Body of pancreas (tissue), 4 donors: ENCODE data around the gene VEZF1. TPM values are rescaled to one million over a fixed set of nuclear protein-coding genes. Genes with fewer than 3 reads are reported as not detected.
A peak's percentile ranks its signal among the peaks of the same experiment; 100 is the strongest.

Experiments
- ATAC-seq: fragments of 150-250 bp; one replicate; pipeline ENCODE4 v1.9.1; 2016
- DNase-seq, 4 donors: peaks; one replicate each; pipeline ENCODE4 v3.0.0-alpha.2; 2019
- H3K27ac ChIP-seq, 4 donors: fragments of 200-600 bp; sonication (generic); 1 replicate in 3 of 4; 2 replicates in 1 of 4; pipeline versions ENCODE4 v1.5.1 to v1.6.1; 2016 to 2019; ENCODE audit warnings: mild to moderate bottlenecking in 1 of 4, mixed read lengths in 1 of 4, moderate library complexity in 1 of 4
- H3K27me3 ChIP-seq, 2 donors: fragments of 200-600 bp; sonication (generic); one replicate each; pipeline ENCODE4 v1.6.0; 2016; ENCODE audit warnings: mild to moderate bottlenecking in 1 of 2
- H3K36me3 ChIP-seq, 2 donors: fragments of 200-600 bp; sonication (generic); replicated peaks in 1 of 2; 2 replicates each; pipeline ENCODE4 v1.5.1; 2016; ENCODE audit warnings: low read depth in 2 of 2; ENCODE audit not compliant: insufficient read depth in 1 of 2
- H3K4me1 ChIP-seq: fragments of 200-600 bp; sonication (generic); one replicate; pipeline ENCODE4 v1.6.0; 2016
- H3K4me3 ChIP-seq, 2 donors: fragments of 200-600 bp; sonication (generic); 1 replicate in 1 of 2; 2 replicates in 1 of 2; pipeline ENCODE4 v1.5.1; 2016 to 2019
- H3K9me3 ChIP-seq, 3 donors: fragments of 200-600 bp; sonication (generic); 1 replicate in 2 of 3; 2 replicates in 1 of 3; pipeline ENCODE4 v1.5.1; 2016
- POLR2A ChIP-seq, 3 donors: fragments of 450-650 bp; IDR thresholded peaks; one replicate each; pipeline ENCODE4 v1.6.1; 2016; ENCODE audit warnings: antibody characterized with exemption in 3 of 3, mild to moderate bottlenecking in 2 of 3
- WGBS, 2 donors: methylation state at CpG; one replicate each; pipeline ENCODE4 v1.1.5; 2017; 5-methylcytosine and 5-hydroxymethylcytosine counted together
- intact Hi-C: fragments of 100-400 bp; cut with DNase I; formaldehyde crosslinking; loops from one replicate; pipeline ENCODE4 v1.15.1; 2023
- total RNA-seq, 2 donors: library from RNA; depleted of rRNA; stranded (reverse); fragments of >200 nt; gene quantifications; one replicate each; pipeline ENCODE4 v1.1.0, GENCODE V29; 2016
- TF ChIP-seq, protein P1 (sequence below), 7 experiments: fragments of 450-650 bp in 4 of 7; fragments of 200-600 bp in 3 of 7; sonication (generic) in 3 of 7; IDR thresholded peaks; one replicate each; pipeline ENCODE4 v1.5.1; 2016 to 2019; ENCODE audit warnings: antibody characterized with exemption in 7 of 7

VEZF1 gene
- total RNA-seq, 2 donors from 2014 or later = 14.5 to 39.4 TPM

DNA sequence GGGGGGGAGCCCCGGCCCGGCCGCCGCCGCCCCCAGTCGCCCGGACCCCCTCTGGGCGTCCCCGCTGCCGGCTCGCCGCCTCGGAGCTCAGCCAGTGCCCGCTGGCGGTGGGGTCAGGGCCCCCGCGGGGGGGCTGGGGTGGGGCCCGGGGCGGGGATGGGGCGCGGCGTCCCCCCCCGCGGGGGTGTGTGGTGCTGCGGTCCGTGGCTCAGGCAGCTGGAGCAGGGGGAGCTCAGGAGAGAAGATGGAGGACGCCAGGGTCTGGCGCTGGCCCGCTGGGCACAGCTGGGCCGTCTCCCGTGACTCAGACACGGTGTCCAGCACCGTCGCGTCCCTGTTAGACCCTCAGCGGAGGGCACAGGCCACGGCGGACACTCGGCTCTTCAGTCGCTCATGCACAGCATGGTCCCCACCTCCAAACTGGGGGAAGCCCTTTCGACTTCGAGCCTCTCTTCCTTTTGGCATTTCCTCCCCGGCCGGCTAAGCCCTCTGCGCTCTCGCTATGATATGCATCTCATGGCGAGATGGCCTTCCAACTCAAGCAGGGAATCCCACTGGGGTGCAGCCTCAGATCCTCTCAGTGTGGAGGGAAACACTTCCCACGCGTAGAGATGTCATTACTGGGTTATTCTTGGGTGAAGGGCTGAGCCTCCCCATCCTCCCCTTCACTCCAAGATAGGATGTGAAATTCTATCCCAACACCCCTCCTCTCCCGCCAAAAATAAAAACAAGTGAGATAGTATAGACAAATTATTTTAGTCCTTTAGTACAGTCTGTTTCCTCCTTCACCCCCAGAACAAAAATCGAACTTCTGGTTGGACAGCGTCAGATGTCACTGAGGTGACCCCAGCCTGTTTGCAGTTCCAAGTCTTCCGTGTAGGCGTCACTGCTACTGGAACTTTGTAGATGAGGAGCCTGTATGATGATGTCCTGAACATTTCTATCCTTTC, 522 bp upstream of the VEZF1 start:
- Histone ChIP-seq H3K4me1 (peaks cover 48% of the 10 kb centered on the region), H3K36me3 (no peaks in the 10 kb centered on the region), H3K4me3 (peak overlapping the region; percentile 49 to 60), H3K9me3 (no peaks in the 10 kb centered on the region), H3K27me3 (no peaks in the 10 kb centered on the region), H3K27ac (peak overlapping the region; percentile 94 to 99 (median 96))
- ATAC-seq = peak; percentile 84
- TF ChIP-seq, protein P1, sequence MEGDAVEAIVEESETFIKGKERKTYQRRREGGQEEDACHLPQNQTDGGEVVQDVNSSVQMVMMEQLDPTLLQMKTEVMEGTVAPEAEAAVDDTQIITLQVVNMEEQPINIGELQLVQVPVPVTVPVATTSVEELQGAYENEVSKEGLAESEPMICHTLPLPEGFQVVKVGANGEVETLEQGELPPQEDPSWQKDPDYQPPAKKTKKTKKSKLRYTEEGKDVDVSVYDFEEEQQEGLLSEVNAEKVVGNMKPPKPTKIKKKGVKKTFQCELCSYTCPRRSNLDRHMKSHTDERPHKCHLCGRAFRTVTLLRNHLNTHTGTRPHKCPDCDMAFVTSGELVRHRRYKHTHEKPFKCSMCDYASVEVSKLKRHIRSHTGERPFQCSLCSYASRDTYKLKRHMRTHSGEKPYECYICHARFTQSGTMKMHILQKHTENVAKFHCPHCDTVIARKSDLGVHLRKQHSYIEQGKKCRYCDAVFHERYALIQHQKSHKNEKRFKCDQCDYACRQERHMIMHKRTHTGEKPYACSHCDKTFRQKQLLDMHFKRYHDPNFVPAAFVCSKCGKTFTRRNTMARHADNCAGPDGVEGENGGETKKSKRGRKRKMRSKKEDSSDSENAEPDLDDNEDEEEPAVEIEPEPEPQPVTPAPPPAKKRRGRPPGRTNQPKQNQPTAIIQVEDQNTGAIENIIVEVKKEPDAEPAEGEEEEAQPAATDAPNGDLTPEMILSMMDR (IDR thresholded peaks at IDR 0.05) = no peak
- peak; percentile 40 to 84 (median 75) for TF ChIP-seq POLR2A (IDR thresholded peaks at IDR 0.05)
- peak; percentile 74 to 76 (median 75) for DNase-seq
- intact Hi-C loops = no loop called here
- WGBS, 2 donors = 0 to 1% methylated on average over 25 to 28 of the region's 54 CpGs

DNA sequence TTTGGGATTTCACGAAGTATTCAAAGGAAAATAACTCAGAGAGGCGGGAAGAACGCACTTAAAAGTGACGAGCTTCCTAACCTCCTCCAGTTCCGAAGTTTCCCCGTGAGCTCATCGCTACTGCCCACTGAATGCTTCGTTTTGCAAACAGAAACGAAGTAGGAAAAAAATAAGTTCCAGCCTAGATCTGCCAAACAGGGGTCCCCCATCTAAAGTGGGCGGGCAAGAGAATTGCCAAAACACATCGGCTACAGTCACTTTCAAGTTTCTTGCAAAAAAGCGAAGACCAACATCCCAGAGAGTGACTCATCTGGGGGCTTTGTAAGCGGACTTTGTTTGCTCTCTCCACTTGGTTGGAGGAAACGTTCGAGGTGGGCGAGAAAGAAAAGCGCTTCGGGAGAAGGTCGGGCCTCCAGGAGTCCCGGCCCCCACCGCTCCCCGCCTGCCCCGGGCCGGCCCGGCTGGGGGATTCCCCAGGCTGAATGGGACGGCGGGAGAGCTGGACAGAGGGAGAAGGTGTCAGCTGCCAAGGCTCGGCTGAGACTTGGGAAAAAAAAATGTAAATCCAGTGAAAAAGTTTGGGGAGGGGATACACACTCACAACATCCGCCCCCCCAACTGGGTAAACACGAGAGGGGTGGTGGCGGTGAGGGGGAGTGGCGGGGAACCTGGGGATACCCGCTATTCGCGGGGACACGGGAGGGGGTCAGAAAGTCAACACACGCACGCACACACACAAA, 1.0 kb downstream of the VEZF1 start:
- H3K4me1 ChIP-seq = peaks cover 60% of the 10 kb centered on the region
- H3K4me3 ChIP-seq = peak overlapping the region; percentile 43 to 67
- peak overlapping the region; percentile 94 to 99 (median 96) for H3K27ac ChIP-seq
- H3K36me3 ChIP-seq = no peaks in the 10 kb centered on the region
- 0 to 1% methylated on average over 38 of the region's 38 CpGs for WGBS, 2 donors
- DNase-seq (peak; percentile 48 to 57 (median 53)), ATAC-seq (peak; percentile 40)
- TF ChIP-seq, protein P1 (IDR thresholded peaks at IDR 0.05) = no peak
- TF ChIP-seq POLR2A (IDR thresholded peaks at IDR 0.05) = peak in 2 of 3 donors; percentile 15 to 29
- no peaks in the 10 kb centered on the region for H3K27me3 ChIP-seq
- H3K9me3 ChIP-seq = no peaks in the 10 kb centered on the region
- intact Hi-C loops = no loop called here

DNA sequence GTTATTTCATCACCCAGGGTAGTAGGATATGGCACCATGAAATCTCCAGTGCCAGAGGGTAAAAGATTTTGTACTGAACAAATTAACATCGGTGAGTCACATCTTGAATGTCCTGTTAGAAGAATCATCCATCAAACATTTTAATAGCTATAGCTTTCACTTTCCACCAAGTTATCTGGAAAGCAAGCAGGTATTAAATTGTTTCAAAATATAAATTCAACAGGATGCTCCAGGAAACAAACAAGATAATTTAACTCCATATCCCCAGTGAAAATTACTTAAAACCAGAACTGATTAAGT, 2.4 kb downstream of the VEZF1 start:
- TF ChIP-seq, protein P1 (IDR thresholded peaks at IDR 0.05) = no peak
- no peak for TF ChIP-seq POLR2A (IDR thresholded peaks at IDR 0.05)
- Histone ChIP-seq H3K4me1 (peaks cover 67% of the 10 kb centered on the region), H3K27ac (peak overlapping the region in 1 of 4 donors; percentile 97), H3K27me3 (no peaks in the 10 kb centered on the region), H3K4me3 (no peak overlapping the region), H3K9me3 (no peaks in the 10 kb centered on the region), H3K36me3 (peaks cover 0 to 3% of the 10 kb centered on the region in 2 donors)
- DNase-seq (no peak), ATAC-seq (no peak)
- 4 to 27% methylated on average over 1 of the region's 1 CpG for WGBS, 2 donors
- intact Hi-C loops = no loop called here

DNA sequence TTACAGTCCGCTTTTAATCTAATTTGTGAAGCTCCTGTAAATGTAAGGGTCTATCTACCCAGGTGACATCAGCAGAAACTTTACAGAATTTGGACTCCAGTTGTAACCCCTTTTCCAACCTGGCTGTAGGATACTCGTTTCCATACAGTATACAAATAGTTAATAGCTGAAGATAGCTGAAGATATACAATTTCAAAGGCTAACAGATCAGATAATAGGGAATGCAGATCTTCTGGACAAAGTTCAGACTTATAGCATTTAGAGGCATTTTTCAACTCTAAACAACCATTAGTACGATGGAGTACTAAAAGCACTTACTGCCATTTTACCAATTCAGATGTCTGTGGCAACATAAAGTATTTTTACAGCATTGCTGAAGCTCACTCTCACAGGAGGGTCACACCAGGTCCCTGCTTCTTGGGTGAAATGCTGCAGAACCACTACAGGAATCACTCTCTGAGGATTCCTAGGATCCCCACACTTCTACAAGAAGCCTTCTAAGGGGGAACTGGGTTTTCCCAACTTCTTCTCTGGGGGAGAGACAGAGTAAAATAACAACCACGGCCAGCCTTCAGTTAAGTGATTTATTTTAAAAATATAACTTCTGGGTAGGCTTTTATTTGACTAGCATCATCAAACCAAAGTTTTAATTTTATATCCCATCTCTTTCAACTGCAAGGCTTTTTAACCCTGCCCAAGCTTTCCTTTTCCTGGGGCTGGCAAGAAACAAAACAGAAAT, 2.9 kb downstream of the VEZF1 start:
- no peaks in the 10 kb centered on the region for H3K9me3 ChIP-seq
- DNase-seq (no peak), ATAC-seq (no peak)
- H3K27ac ChIP-seq = peak overlapping the region in 1 of 4 donors; percentile 97
- peaks cover 66% of the 10 kb centered on the region for H3K4me1 ChIP-seq
- TF ChIP-seq, protein P1 (IDR thresholded peaks at IDR 0.05) = no peak
- TF ChIP-seq POLR2A (IDR thresholded peaks at IDR 0.05) = no peak
- peaks cover 0 to 4% of the 10 kb centered on the region in 2 donors for H3K36me3 ChIP-seq
- 43 to 55% methylated on average over 4 of the region's 4 CpGs for WGBS, 2 donors
- H3K4me3 ChIP-seq = no peak overlapping the region
- intact Hi-C loops = no loop called here
- no peaks in the 10 kb centered on the region for H3K27me3 ChIP-seq
